Mucosa of stomach (tissue), 1 donor: ENCODE data around the gene RBM47.
A peak's percentile ranks its signal among the peaks of the same experiment; 100 is the strongest.

Experiments
- H3K27me3 ChIP-seq: one replicate; pipeline ENCODE4 v1.7.0; 2013; ENCODE audit warnings: mild to moderate bottlenecking, low read length; ENCODE audit not compliant: control insufficient read depth, insufficient read depth
- H3K36me3 ChIP-seq: one replicate; pipeline ENCODE4 v1.7.0; 2013; ENCODE audit warnings: low read length; ENCODE audit not compliant: control insufficient read depth, insufficient read depth
- H3K4me1 ChIP-seq: one replicate; pipeline ENCODE4 v1.7.0; 2013; ENCODE audit warnings: mild to moderate bottlenecking, low read length; ENCODE audit not compliant: control insufficient read depth, insufficient read depth
- H3K4me3 ChIP-seq: one replicate; pipeline ENCODE4 v1.7.0; 2013; ENCODE audit warnings: low read length
- H3K9ac ChIP-seq: one replicate; pipeline ENCODE4 v1.7.0; 2013; ENCODE audit warnings: mild to moderate bottlenecking, low read length, moderate library complexity
- H3K9me3 ChIP-seq: one replicate; pipeline ENCODE4 v1.7.0; 2013; ENCODE audit warnings: mild to moderate bottlenecking, low read length, moderate library complexity; ENCODE audit not compliant: control insufficient read depth
- donor health status: Pancreatic carcinoma.

The RBM47 gene

GRCh38 chr4:40490481-40490880, 139.2 kb downstream of the RBM47 start:
- Histone ChIP-seq H3K9ac (no peak overlapping the region), H3K27me3 (no peaks in the 10 kb centered on the region), H3K4me1 (peaks cover 36% of the 10 kb centered on the region), H3K36me3 (no peaks in the 10 kb centered on the region), H3K4me3 (no peak overlapping the region), H3K9me3 (no peaks in the 10 kb centered on the region)

- Histone ChIP-seq H3K4me3 (no peak overlapping the region), H3K4me1 (peaks cover 34% of the 10 kb centered on the region), H3K9me3 (no peaks in the 10 kb centered on the region), H3K36me3 (no peaks in the 10 kb centered on the region), H3K9ac (no peak overlapping the region), H3K27me3 (no peaks in the 10 kb centered on the region)
Observed at GRCh38 chr4:40489961-40490360, 139.7 kb downstream of the RBM47 start.

- H3K36me3 ChIP-seq, result no peaks in the 10 kb centered on the region
- H3K4me3 ChIP-seq, result no peak overlapping the region
- H3K27me3 ChIP-seq, result no peaks in the 10 kb centered on the region
- no peak overlapping the region for H3K9ac ChIP-seq
- no peaks in the 10 kb centered on the region for H3K9me3 ChIP-seq
- H3K4me1 ChIP-seq, result peaks cover 25% of the 10 kb centered on the region
Observed at GRCh38 chr4:40486534-40486933, 143.1 kb downstream of the RBM47 start.

- H3K36me3 ChIP-seq, result no peaks in the 10 kb centered on the region
- H3K9ac ChIP-seq, result no peak overlapping the region
- H3K4me3 ChIP-seq, result no peak overlapping the region
- H3K27me3 ChIP-seq, result no peaks in the 10 kb centered on the region
- H3K4me1 ChIP-seq, result peaks cover 35% of the 10 kb centered on the region
- H3K9me3 ChIP-seq, result no peaks in the 10 kb centered on the region
Observed at GRCh38 chr4:40484346-40485090, 145.1 kb downstream of the RBM47 start.

GRCh38 chr4:40482985-40483647, 146.5 kb downstream of the RBM47 start:
- H3K4me1 ChIP-seq, result peaks cover 44% of the 10 kb centered on the region
- H3K4me3 ChIP-seq, result no peak overlapping the region
- H3K27me3 ChIP-seq, result no peaks in the 10 kb centered on the region
- no peaks in the 10 kb centered on the region for H3K36me3 ChIP-seq
- H3K9ac ChIP-seq, result no peak overlapping the region
- no peaks in the 10 kb centered on the region for H3K9me3 ChIP-seq

GRCh38 chr4:40481977-40482376, 147.7 kb downstream of the RBM47 start:
- Histone ChIP-seq H3K9ac (no peak overlapping the region), H3K4me1 (peaks cover 41% of the 10 kb centered on the region), H3K27me3 (no peaks in the 10 kb centered on the region), H3K4me3 (no peak overlapping the region), H3K9me3 (no peaks in the 10 kb centered on the region), H3K36me3 (no peaks in the 10 kb centered on the region)

GRCh38 chr4:40480291-40480690, 149.4 kb downstream of the RBM47 start:
- H3K4me3 ChIP-seq, result no peak overlapping the region
- no peaks in the 10 kb centered on the region for H3K36me3 ChIP-seq
- peaks cover 40% of the 10 kb centered on the region for H3K4me1 ChIP-seq
- no peak overlapping the region for H3K9ac ChIP-seq
- no peaks in the 10 kb centered on the region for H3K9me3 ChIP-seq
- H3K27me3 ChIP-seq, result no peaks in the 10 kb centered on the region

- Histone ChIP-seq H3K4me3 (no peak overlapping the region), H3K27me3 (no peaks in the 10 kb centered on the region), H3K36me3 (no peaks in the 10 kb centered on the region), H3K9me3 (no peaks in the 10 kb centered on the region), H3K4me1 (peaks cover 43% of the 10 kb centered on the region), H3K9ac (no peak overlapping the region)
Observed at GRCh38 chr4:40479378-40479777, 150.3 kb downstream of the RBM47 start.

GRCh38 chr4:40475609-40476008, 154.1 kb downstream of the RBM47 start:
- H3K4me1 ChIP-seq, result peaks cover 50% of the 10 kb centered on the region
- H3K36me3 ChIP-seq, result no peaks in the 10 kb centered on the region

GRCh38 chr4:40473578-40474388, 155.9 kb downstream of the RBM47 start:
- H3K27me3 ChIP-seq, result no peaks in the 10 kb centered on the region
- peak overlapping the region; percentile 2 for H3K4me3 ChIP-seq
- H3K36me3 ChIP-seq, result no peaks in the 10 kb centered on the region
- H3K9me3 ChIP-seq, result no peaks in the 10 kb centered on the region
- H3K4me1 ChIP-seq, result peaks cover 43% of the 10 kb centered on the region
- peak overlapping the region; percentile 18 for H3K9ac ChIP-seq

More at GRCh38 chr4:40475609-40476008, 154.1 kb downstream of the RBM47 start:
- Histone ChIP-seq H3K4me3 (no peak overlapping the region), H3K27me3 (no peaks in the 10 kb centered on the region), H3K9me3 (no peaks in the 10 kb centered on the region), H3K9ac (no peak overlapping the region)

- Histone ChIP-seq H3K9ac (no peak overlapping the region), H3K27me3 (no peaks in the 10 kb centered on the region), H3K9me3 (no peaks in the 10 kb centered on the region), H3K4me3 (no peak overlapping the region), H3K36me3 (no peaks in the 10 kb centered on the region), H3K4me1 (peaks cover 42% of the 10 kb centered on the region)
Observed at GRCh38 chr4:40471923-40472322, 157.7 kb downstream of the RBM47 start.

- Histone ChIP-seq H3K36me3 (no peaks in the 10 kb centered on the region), H3K4me1 (peaks cover 14% of the 10 kb centered on the region), H3K9me3 (no peaks in the 10 kb centered on the region), H3K4me3 (no peak overlapping the region), H3K27me3 (no peaks in the 10 kb centered on the region), H3K9ac (no peak overlapping the region)
Observed at GRCh38 chr4:40466789-40467188, 162.9 kb downstream of the RBM47 start.
